ENCODE data around the gene PACS2.

GRCh38 chr14:105328678-105329390 lies 14.3 kb downstream of the PACS2 start:
- TF ChIP-seq CTCF (IDR thresholded peaks at IDR 0.05) (no peak), POLR2AphosphoS5 (IDR thresholded peaks at IDR 0.05) (no peak)

Data from prostate gland (tissue), 2 donors.